HG02763 (cell line): ENCODE data around the gene UGT2A1.

Experiments
- ATAC-seq: cut with Tn5 transposase; IDR thresholded peaks from one replicate; pipeline ENCODE4 v1.9.1; 2021; ENCODE audit warnings: mild to moderate bottlenecking, moderate library complexity; ENCODE audit not compliant: unreplicated experiment

UGT2A1 gene

GRCh38 chr4:69591364-69591763, 61.7 kb downstream of the UGT2A1 start:
- ATAC-seq = no peak

- no peak for ATAC-seq
Measured at GRCh38 chr4:69589884-69590283, 63.2 kb downstream of the UGT2A1 start.

GRCh38 chr4:69584135-69584534, 68.9 kb downstream of the UGT2A1 start:
- ATAC-seq = no peak

GRCh38 chr4:69583543-69583942, 69.5 kb downstream of the UGT2A1 start:
- ATAC-seq = no peak

GRCh38 chr4:69577245-69577644, 75.8 kb downstream of the UGT2A1 start:
- no peak for ATAC-seq

- ATAC-seq = no peak
Measured at GRCh38 chr4:69576251-69576877, 76.7 kb downstream of the UGT2A1 start.

- no peak for ATAC-seq
Measured at GRCh38 chr4:69568787-69569186, 84.3 kb downstream of the UGT2A1 start.

- no peak for ATAC-seq
Measured at GRCh38 chr4:69563424-69563823, 89.6 kb downstream of the UGT2A1 start.

GRCh38 chr4:69549651-69550050, 103.4 kb downstream of the UGT2A1 start:
- no peak for ATAC-seq

GRCh38 chr4:69546134-69546765, 106.8 kb downstream of the UGT2A1 start:
- no peak for ATAC-seq
